GM23338 (cell line): ENCODE data around the gene DISP3. TPM values are rescaled to one million over a fixed set of nuclear protein-coding genes. Genes with fewer than 3 reads are reported as not detected.

Source experiments
- ATAC-seq: fragments of 200-7000 bp; cut with Tn5 transposase; 3 replicates; pipeline ENCODE4 v1.9.1; 2020
- DNase-seq: peaks from one replicate; pipeline ENCODE4 v3.0.0-alpha.2; 2015; ENCODE audit warnings: low spot score
- H2AFZ ChIP-seq: fragments of 200-600 bp; sonication (generic); 2 replicates; pipeline ENCODE4 v1.8.0; 2016; ENCODE audit warnings: antibody characterized with exemption, mild to moderate bottlenecking, moderate library complexity
- H3F3A ChIP-seq: fragments of 200-600 bp; sonication (generic); replicated peaks from 2 replicates; pipeline ENCODE4 v1.8.0; 2017; ENCODE audit warnings: antibody characterized with exemption, mixed run types, low read depth
- H3K27ac ChIP-seq: fragments of 200-600 bp; sonication (generic); 2 replicates; pipeline ENCODE4 v1.6.1; 2016; ENCODE audit warnings: low read depth
- H3K27me3 ChIP-seq: fragments of 200-600 bp; sonication (generic); 2 replicates; pipeline ENCODE4 v1.8.0; 2016; ENCODE audit warnings: mild to moderate bottlenecking, mixed run types, moderate library complexity; ENCODE audit not compliant: insufficient read depth
- H3K36me3 ChIP-seq: fragments of 200-600 bp; sonication (generic); 2 replicates; pipeline ENCODE4 v1.8.0; 2016; ENCODE audit warnings: mild to moderate bottlenecking; ENCODE audit not compliant: insufficient read depth
- H3K4me1 ChIP-seq: fragments of 200-600 bp; sonication (generic); 2 replicates; pipeline ENCODE4 v1.8.0; 2016; ENCODE audit warnings: mild to moderate bottlenecking, moderate library complexity; ENCODE audit not compliant: insufficient read depth
- H3K4me2 ChIP-seq: fragments of 200-600 bp; sonication (generic); 2 replicates; pipeline ENCODE4 v1.7.1; 2017; ENCODE audit warnings: mixed run types
- H3K4me3 ChIP-seq: fragments of 200-600 bp; sonication (generic); 2 replicates; pipeline ENCODE4 v1.6.1; 2016; ENCODE audit warnings: mixed run types
- H3K79me2 ChIP-seq: fragments of 200-600 bp; sonication (generic); replicated peaks from 2 replicates; pipeline ENCODE4 v1.8.0; 2017; ENCODE audit warnings: mild to moderate bottlenecking; ENCODE audit not compliant: insufficient read depth
- H3K9me2 ChIP-seq: fragments of 200-600 bp; sonication (generic); 2 replicates; pipeline ENCODE4 v1.8.0; 2017; ENCODE audit not compliant: insufficient read depth
- H4K20me1 ChIP-seq: fragments of 200-600 bp; sonication (generic); replicated peaks from 2 replicates; pipeline ENCODE4 v1.8.0; 2017; ENCODE audit warnings: mild to moderate bottlenecking; ENCODE audit not compliant: insufficient read depth
- H3K27ac Mint-ChIP-seq: 2 replicates; pipeline ENCODE4 v1.8.0; 2020; ENCODE audit warnings: inconsistent platforms, mild to moderate bottlenecking, moderate library complexity, mixed read lengths
- H3K27me3 Mint-ChIP-seq: 3 replicates; pipeline ENCODE4 v1.8.0; 2022; ENCODE audit warnings: low read depth, mild to moderate bottlenecking, moderate library complexity, mixed read lengths, inconsistent platforms; ENCODE audit not compliant: insufficient read depth, poor library complexity
- H3K36me3 Mint-ChIP-seq: 3 replicates; pipeline ENCODE4 v1.8.0; 2021; ENCODE audit warnings: low read depth, mild to moderate bottlenecking, inconsistent platforms, moderate library complexity, mixed read lengths
- H3K4me1 Mint-ChIP-seq: 3 replicates; pipeline ENCODE4 v1.8.0; 2020; ENCODE audit warnings: mild to moderate bottlenecking, inconsistent platforms, mixed read lengths
- H3K4me3 Mint-ChIP-seq: 3 replicates; pipeline ENCODE4 v1.8.0; 2021; ENCODE audit warnings: moderate library complexity, mild to moderate bottlenecking, inconsistent platforms, mixed read lengths
- H3K9me3 Mint-ChIP-seq: 3 replicates; pipeline ENCODE4 v1.8.0; 2020; ENCODE audit warnings: moderate library complexity, mild to moderate bottlenecking, inconsistent platforms, mixed read lengths
- CREB1 ChIP-seq: fragments of 250-450 bp; sonication (Bioruptor Pico); IDR thresholded peaks from 2 replicates; pipeline ENCODE4 v1.5.0; 2020; ENCODE audit warnings: low read depth, mild to moderate bottlenecking, moderate library complexity
- EZH2 ChIP-seq: fragments of 200-600 bp; sonication (generic); IDR thresholded peaks from one replicate; pipeline ENCODE4 v1.8.0; 2017; ENCODE audit warnings: antibody characterized with exemption, mild to moderate bottlenecking, low read depth; ENCODE audit not compliant: unreplicated experiment
- EZH2phosphoT487 ChIP-seq: fragments of 200-600 bp; sonication (generic); IDR thresholded peaks from one replicate; pipeline ENCODE4 v1.8.1; 2018; ENCODE audit warnings: antibody characterized with exemption; ENCODE audit not compliant: unreplicated experiment
- JUNB ChIP-seq: IDR thresholded peaks from one replicate; pipeline ENCODE4 v1.6.1; 2016; ENCODE audit warnings: antibody characterized with exemption; ENCODE audit not compliant: unreplicated experiment
- NANOG ChIP-seq: IDR thresholded peaks from 2 replicates; pipeline ENCODE4 v1.6.1; 2016; ENCODE audit warnings: antibody characterized with exemption, borderline replicate concordance
- POLR2AphosphoS5 ChIP-seq: IDR thresholded peaks from 2 replicates; pipeline ENCODE4 v1.6.1; 2016; ENCODE audit warnings: antibody characterized with exemption, low read depth
- STAT1 ChIP-seq: IDR thresholded peaks from one replicate; pipeline ENCODE4 v1.6.1; 2016; ENCODE audit warnings: antibody characterized with exemption; ENCODE audit not compliant: unreplicated experiment
- ZNF114 ChIP-seq: fragments of 250-450 bp; sonication (Bioruptor Pico); IDR thresholded peaks from 2 replicates; pipeline ENCODE4 v1.5.0; 2020; ENCODE audit warnings: mild to moderate bottlenecking, moderate library complexity
- ZNF331 ChIP-seq: fragments of 250-450 bp; sonication (Bioruptor Pico); IDR thresholded peaks from 2 replicates; pipeline ENCODE4 v1.5.0; 2020; ENCODE audit warnings: low read depth, mild to moderate bottlenecking, moderate library complexity
- polyA plus RNA-seq: library from polyadenylated mRNA; unstranded; fragments of >200 nt; fragmentation: Nextera tagmentation; extraction: Ambion mirVana; gene quantifications from 2 replicates; pipeline ENCODE4 v1.2.1, GENCODE V29; 2016
- total RNA-seq: library from RNA; depleted of rRNA; stranded (reverse); fragments of >200 nt; shearing (Covaris generic); gene quantifications from 2 replicates; pipeline ENCODE4 v1.2.3, GENCODE V29; 2014
- TF ChIP-seq, protein P1 (sequence below): IDR thresholded peaks from 2 replicates; pipeline ENCODE4 v1.6.1; 2016; ENCODE audit warnings: antibody characterized with exemption
- TF ChIP-seq, protein P2 (sequence below), 2 experiments: fragments of 200-600 bp in 1 of 2; sonication (generic) in 1 of 2; conservative IDR thresholded peaks; 2 replicates each; pipeline versions ENCODE4 v1.5.1 to v1.6.1; 2016 to 2017; ENCODE audit warnings: antibody characterized with exemption in 2 of 2, low read depth in 2 of 2, mild to moderate bottlenecking in 2 of 2, moderate library complexity in 1 of 2
- TF ChIP-seq, protein P3 (sequence below): fragments of 250-450 bp; sonication (Bioruptor Pico); IDR thresholded peaks from 2 replicates; pipeline ENCODE4 v1.5.0; 2020; ENCODE audit warnings: mild to moderate bottlenecking, moderate library complexity
- TF ChIP-seq, protein P4 (sequence below): IDR thresholded peaks from one replicate; pipeline ENCODE4 v1.6.1; 2018; ENCODE audit warnings: antibody characterized with exemption; ENCODE audit not compliant: unreplicated experiment

Gene DISP3
- total and polyA plus RNA-seq, 2 experiments from 2014 or later: 3.2 to 11.1 TPM

DNA sequence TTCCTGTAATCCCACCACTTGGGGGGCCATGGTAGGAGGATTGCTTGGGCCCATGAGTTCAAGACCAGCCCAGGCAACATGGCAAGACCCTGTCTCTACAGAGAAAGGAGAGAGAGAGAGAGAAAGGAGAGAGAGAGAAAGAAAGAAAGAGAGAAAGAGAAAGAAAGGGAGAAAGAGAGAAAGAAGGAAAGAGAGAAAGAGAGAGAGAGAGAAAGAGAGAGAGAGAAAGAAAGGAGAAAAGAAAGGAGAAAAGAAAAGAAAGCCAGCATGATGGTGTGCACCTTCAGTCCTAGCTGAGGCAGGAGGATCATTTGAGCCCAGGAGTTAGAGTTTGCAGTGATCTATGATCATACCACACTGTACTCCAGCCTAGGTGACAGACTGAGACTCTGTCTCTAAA, 82.8 kb downstream of the DISP3 start:
- Mint-ChIP-seq H3K9me3 (no peaks in the 10 kb centered on the region), H3K4me3 (no peak overlapping the region), H3K36me3 (no peaks in the 10 kb centered on the region; the same call in 2 of the 3 replicates), H3K27me3 (peaks cover 6% of the 10 kb centered on the region), H3K4me1 (peaks cover 36% of the 10 kb centered on the region), H3K27ac (no peak overlapping the region)
- no peak overlapping the region for H3K27ac ChIP-seq
- H2AFZ ChIP-seq: no peak overlapping the region
- TF ChIP-seq, protein P1, sequence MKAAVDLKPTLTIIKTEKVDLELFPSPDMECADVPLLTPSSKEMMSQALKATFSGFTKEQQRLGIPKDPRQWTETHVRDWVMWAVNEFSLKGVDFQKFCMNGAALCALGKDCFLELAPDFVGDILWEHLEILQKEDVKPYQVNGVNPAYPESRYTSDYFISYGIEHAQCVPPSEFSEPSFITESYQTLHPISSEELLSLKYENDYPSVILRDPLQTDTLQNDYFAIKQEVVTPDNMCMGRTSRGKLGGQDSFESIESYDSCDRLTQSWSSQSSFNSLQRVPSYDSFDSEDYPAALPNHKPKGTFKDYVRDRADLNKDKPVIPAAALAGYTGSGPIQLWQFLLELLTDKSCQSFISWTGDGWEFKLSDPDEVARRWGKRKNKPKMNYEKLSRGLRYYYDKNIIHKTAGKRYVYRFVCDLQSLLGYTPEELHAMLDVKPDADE: no peak
- TF ChIP-seq POLR2AphosphoS5: no peak
- TF ChIP-seq ZNF331: no peak
- no peak for TF ChIP-seq ZNF114 (CRISPR knock-in tag)
- no peak for TF ChIP-seq JUNB
- no peak for TF ChIP-seq EZH2
- TF ChIP-seq, protein P2, sequence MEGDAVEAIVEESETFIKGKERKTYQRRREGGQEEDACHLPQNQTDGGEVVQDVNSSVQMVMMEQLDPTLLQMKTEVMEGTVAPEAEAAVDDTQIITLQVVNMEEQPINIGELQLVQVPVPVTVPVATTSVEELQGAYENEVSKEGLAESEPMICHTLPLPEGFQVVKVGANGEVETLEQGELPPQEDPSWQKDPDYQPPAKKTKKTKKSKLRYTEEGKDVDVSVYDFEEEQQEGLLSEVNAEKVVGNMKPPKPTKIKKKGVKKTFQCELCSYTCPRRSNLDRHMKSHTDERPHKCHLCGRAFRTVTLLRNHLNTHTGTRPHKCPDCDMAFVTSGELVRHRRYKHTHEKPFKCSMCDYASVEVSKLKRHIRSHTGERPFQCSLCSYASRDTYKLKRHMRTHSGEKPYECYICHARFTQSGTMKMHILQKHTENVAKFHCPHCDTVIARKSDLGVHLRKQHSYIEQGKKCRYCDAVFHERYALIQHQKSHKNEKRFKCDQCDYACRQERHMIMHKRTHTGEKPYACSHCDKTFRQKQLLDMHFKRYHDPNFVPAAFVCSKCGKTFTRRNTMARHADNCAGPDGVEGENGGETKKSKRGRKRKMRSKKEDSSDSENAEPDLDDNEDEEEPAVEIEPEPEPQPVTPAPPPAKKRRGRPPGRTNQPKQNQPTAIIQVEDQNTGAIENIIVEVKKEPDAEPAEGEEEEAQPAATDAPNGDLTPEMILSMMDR (conservative IDR thresholded peaks at IDR 0.05; ENCODE audit: low read depth in 2 of 2): no peak
- no peak for TF ChIP-seq NANOG
- no peak for TF ChIP-seq CREB1 (CRISPR knock-in tag)
- TF ChIP-seq, protein P3, sequence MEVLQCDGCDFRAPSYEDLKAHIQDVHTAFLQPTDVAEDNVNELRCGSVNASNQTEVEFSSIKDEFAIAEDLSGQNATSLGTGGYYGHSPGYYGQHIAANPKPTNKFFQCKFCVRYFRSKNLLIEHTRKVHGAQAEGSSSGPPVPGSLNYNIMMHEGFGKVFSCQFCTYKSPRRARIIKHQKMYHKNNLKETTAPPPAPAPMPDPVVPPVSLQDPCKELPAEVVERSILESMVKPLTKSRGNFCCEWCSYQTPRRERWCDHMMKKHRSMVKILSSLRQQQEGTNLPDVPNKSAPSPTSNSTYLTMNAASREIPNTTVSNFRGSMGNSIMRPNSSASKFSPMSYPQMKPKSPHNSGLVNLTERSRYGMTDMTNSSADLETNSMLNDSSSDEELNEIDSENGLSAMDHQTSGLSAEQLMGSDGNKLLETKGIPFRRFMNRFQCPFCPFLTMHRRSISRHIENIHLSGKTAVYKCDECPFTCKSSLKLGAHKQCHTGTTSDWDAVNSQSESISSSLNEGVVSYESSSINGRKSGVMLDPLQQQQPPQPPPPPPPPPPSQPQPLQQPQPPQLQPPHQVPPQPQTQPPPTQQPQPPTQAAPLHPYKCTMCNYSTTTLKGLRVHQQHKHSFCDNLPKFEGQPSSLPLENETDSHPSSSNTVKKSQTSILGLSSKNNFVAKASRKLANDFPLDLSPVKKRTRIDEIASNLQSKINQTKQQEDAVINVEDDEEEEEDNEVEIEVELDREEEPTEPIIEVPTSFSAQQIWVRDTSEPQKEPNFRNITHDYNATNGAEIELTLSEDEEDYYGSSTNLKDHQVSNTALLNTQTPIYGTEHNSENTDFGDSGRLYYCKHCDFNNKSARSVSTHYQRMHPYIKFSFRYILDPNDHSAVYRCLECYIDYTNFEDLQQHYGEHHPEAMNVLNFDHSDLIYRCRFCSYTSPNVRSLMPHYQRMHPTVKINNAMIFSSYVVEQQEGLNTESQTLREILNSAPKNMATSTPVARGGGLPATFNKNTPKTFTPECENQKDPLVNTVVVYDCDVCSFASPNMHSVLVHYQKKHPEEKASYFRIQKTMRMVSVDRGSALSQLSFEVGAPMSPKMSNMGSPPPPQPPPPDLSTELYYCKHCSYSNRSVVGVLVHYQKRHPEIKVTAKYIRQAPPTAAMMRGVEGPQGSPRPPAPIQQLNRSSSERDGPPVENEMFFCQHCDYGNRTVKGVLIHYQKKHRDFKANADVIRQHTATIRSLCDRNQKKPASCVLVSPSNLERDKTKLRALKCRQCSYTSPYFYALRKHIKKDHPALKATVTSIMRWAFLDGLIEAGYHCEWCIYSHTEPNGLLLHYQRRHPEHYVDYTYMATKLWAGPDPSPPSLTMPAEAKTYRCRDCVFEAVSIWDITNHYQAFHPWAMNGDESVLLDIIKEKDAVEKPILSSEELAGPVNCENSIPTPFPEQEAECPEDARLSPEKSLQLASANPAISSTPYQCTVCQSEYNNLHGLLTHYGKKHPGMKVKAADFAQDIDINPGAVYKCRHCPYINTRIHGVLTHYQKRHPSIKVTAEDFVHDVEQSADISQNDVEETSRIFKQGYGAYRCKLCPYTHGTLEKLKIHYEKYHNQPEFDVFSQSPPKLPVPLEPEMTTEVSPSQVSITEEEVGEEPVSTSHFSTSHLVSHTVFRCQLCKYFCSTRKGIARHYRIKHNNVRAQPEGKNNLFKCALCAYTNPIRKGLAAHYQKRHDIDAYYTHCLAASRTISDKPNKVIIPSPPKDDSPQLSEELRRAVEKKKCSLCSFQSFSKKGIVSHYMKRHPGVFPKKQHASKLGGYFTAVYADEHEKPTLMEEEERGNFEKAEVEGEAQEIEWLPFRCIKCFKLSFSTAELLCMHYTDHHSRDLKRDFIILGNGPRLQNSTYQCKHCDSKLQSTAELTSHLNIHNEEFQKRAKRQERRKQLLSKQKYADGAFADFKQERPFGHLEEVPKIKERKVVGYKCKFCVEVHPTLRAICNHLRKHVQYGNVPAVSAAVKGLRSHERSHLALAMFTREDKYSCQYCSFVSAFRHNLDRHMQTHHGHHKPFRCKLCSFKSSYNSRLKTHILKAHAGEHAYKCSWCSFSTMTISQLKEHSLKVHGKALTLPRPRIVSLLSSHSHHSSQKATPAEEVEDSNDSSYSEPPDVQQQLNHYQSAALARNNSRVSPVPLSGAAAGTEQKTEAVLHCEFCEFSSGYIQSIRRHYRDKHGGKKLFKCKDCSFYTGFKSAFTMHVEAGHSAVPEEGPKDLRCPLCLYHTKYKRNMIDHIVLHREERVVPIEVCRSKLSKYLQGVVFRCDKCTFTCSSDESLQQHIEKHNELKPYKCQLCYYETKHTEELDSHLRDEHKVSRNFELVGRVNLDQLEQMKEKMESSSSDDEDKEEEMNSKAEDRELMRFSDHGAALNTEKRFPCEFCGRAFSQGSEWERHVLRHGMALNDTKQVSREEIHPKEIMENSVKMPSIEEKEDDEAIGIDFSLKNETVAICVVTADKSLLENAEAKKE (CRISPR knock-in tag): no peak
- no peak for TF ChIP-seq EZH2phosphoT487
- TF ChIP-seq, protein P4, sequence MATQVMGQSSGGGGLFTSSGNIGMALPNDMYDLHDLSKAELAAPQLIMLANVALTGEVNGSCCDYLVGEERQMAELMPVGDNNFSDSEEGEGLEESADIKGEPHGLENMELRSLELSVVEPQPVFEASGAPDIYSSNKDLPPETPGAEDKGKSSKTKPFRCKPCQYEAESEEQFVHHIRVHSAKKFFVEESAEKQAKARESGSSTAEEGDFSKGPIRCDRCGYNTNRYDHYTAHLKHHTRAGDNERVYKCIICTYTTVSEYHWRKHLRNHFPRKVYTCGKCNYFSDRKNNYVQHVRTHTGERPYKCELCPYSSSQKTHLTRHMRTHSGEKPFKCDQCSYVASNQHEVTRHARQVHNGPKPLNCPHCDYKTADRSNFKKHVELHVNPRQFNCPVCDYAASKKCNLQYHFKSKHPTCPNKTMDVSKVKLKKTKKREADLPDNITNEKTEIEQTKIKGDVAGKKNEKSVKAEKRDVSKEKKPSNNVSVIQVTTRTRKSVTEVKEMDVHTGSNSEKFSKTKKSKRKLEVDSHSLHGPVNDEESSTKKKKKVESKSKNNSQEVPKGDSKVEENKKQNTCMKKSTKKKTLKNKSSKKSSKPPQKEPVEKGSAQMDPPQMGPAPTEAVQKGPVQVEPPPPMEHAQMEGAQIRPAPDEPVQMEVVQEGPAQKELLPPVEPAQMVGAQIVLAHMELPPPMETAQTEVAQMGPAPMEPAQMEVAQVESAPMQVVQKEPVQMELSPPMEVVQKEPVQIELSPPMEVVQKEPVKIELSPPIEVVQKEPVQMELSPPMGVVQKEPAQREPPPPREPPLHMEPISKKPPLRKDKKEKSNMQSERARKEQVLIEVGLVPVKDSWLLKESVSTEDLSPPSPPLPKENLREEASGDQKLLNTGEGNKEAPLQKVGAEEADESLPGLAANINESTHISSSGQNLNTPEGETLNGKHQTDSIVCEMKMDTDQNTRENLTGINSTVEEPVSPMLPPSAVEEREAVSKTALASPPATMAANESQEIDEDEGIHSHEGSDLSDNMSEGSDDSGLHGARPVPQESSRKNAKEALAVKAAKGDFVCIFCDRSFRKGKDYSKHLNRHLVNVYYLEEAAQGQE: no peak
- TF ChIP-seq STAT1: no peak
- no peaks in the 10 kb centered on the region for H3K9me2 ChIP-seq
- H3K27me3 ChIP-seq: no peaks in the 10 kb centered on the region
- no peak for DNase-seq
- H3F3A ChIP-seq: 0 out of 2 replicates have a peak, but pooled peaks cover 2% of the 10 kb centered on the region
- no peaks in the 10 kb centered on the region for H3K79me2 ChIP-seq
- ATAC-seq: no peak
- H3K36me3 ChIP-seq: no peaks in the 10 kb centered on the region
- H3K4me1 ChIP-seq: peaks cover 11% of the 10 kb centered on the region; the same call in 1 of the 2 replicates
- H3K4me3 ChIP-seq: no peak overlapping the region
- H3K4me2 ChIP-seq: no peak overlapping the region
- H4K20me1 ChIP-seq: no peaks in the 10 kb centered on the region; the same call in 1 of the 2 replicates
